ENCODE results near the gene TEX48. TPM values are rescaled to one million over a fixed set of nuclear protein-coding genes. Genes with fewer than 3 reads are reported as not detected.
A peak's percentile ranks its signal among the peaks of the same experiment; 100 is the strongest.

Gene TEX48
- total RNA-seq, 2 experiments from 2014 or later = not detected

- DNase-seq = peak; percentile 77
- Mint-ChIP-seq H3K4me3 (no peak overlapping the region), H3K27me3 (ENCODE audit: low read depth) (peaks cover 2% of the 10 kb centered on the region), H3K27ac (no peak overlapping the region), H3K9me3 (no peaks in the 10 kb centered on the region), H3K36me3 (ENCODE audit: low read depth) (no peaks in the 10 kb centered on the region), H3K4me1 (ENCODE audit: low read depth) (peaks cover 14% of the 10 kb centered on the region)
- intact Hi-C loops (cut with micrococcal nuclease) = loop anchor here (1.0 to 5.0 kb wide), 3 partner anchors 352 to 930 kb away; no protein-coding TSS in a partner anchor
- CTCF ChIA-PET = interaction anchor here (0.7 to 4.9 kb wide), 16 partner anchors 9 to 861 kb away, joined by 3 to 32 read pairs (median 4); partner anchors contain the start of gene TEX48
These were observed 19.7 kb downstream of the TEX48 start for GRCh38 chr9:114662081-114662989.

GRCh38 chr9:114657705-114658104, 24.3 kb downstream of the TEX48 start, which contains the start of gene TEX53:
Gene TEX53, minus strand, starts transcription at chr9:114657805. Its CDS starts 31 bp downstream, at chr9:114657774.
- Mint-ChIP-seq H3K9me3 (no peaks in the 10 kb centered on the region), H3K4me3 (no peak within 1 kb of the TSS), H3K27me3 (ENCODE audit: low read depth) (peaks cover 2% of the 10 kb centered on the region), H3K4me1 (ENCODE audit: low read depth) (peaks cover 16% of the 10 kb centered on the region), H3K36me3 (ENCODE audit: low read depth) (no peaks in the 10 kb centered on the region), H3K27ac (no peak within 1 kb of the TSS)
- CTCF ChIA-PET = interaction anchor here (1.2 to 2.1 kb wide), 3 partner anchors 51 to 252 kb away, joined by 3 to 8 read pairs (median 4); no protein-coding TSS in a partner anchor
- intact Hi-C loops (cut with micrococcal nuclease) = no loop called here
- DNase-seq = no peak

- H3K4me3 Mint-ChIP-seq = no peak overlapping the region
- no peaks in the 10 kb centered on the region for H3K27me3 Mint-ChIP-seq (ENCODE audit: low read depth)
- no peak overlapping the region for H3K27ac Mint-ChIP-seq
- H3K36me3 Mint-ChIP-seq (ENCODE audit: low read depth) = peaks cover 3% of the 10 kb centered on the region
- CTCF ChIA-PET = interaction anchor here (0.6 to 6.5 kb wide), 4 partner anchors 64 to 249 kb away, joined by 3 to 133 read pairs (median 44); no protein-coding TSS in a partner anchor
- intact Hi-C loops (cut with micrococcal nuclease) = no loop called here
- H3K9me3 Mint-ChIP-seq = no peaks in the 10 kb centered on the region
- no peak for DNase-seq
- H3K4me1 Mint-ChIP-seq (ENCODE audit: low read depth) = peaks cover 24% of the 10 kb centered on the region
These were observed 25.7 kb downstream of the TEX48 start for GRCh38 chr9:114656301-114656700.

GRCh38 chr9:114655689-114656088, 26.3 kb downstream of the TEX48 start:
- intact Hi-C loops (cut with micrococcal nuclease) = no loop called here
- H3K27me3 Mint-ChIP-seq (ENCODE audit: low read depth) = no peaks in the 10 kb centered on the region
- peaks cover 3% of the 10 kb centered on the region for H3K36me3 Mint-ChIP-seq (ENCODE audit: low read depth)
- H3K4me1 Mint-ChIP-seq (ENCODE audit: low read depth) = peaks cover 27% of the 10 kb centered on the region
- DNase-seq = no peak
- H3K4me3 Mint-ChIP-seq = no peak overlapping the region
- CTCF ChIA-PET = interaction anchor here (0.6 to 6.5 kb wide), 5 partner anchors 63 to 255 kb away, joined by 3 to 133 read pairs (median 4); no protein-coding TSS in a partner anchor
- no peak overlapping the region for H3K27ac Mint-ChIP-seq
- no peaks in the 10 kb centered on the region for H3K9me3 Mint-ChIP-seq

GRCh38 chr9:114653556-114654159, 28.3 kb downstream of the TEX48 start:
- peak; percentile 92 for DNase-seq
- H3K9me3 Mint-ChIP-seq = no peaks in the 10 kb centered on the region
- no peak overlapping the region for H3K27ac Mint-ChIP-seq
- peaks cover 31% of the 10 kb centered on the region for H3K4me1 Mint-ChIP-seq (ENCODE audit: low read depth)
- CTCF ChIA-PET = interaction anchor here (0.5 to 6.5 kb wide), 68 partner anchors 9 to 870 kb away, joined by 3 to 133 read pairs (median 4); partner anchors contain the start of genes ATP6V1G1 and TMEM268
- H3K36me3 Mint-ChIP-seq (ENCODE audit: low read depth) = peaks cover 14% of the 10 kb centered on the region
- no peaks in the 10 kb centered on the region for H3K27me3 Mint-ChIP-seq (ENCODE audit: low read depth)
- H3K4me3 Mint-ChIP-seq = no peak overlapping the region
- intact Hi-C loops (cut with micrococcal nuclease) = loop anchor here (1.0 kb wide), 9 partner anchors 41 to 314 kb away; partner anchors contain the start of genes ATP6V1G1 and WHRN

- Mint-ChIP-seq H3K4me3 (no peak overlapping the region), H3K36me3 (ENCODE audit: low read depth) (peaks cover 21% of the 10 kb centered on the region), H3K27ac (no peak overlapping the region), H3K4me1 (ENCODE audit: low read depth) (peaks cover 31% of the 10 kb centered on the region), H3K27me3 (ENCODE audit: low read depth) (no peaks in the 10 kb centered on the region), H3K9me3 (no peaks in the 10 kb centered on the region)
- peak; percentile 9 for DNase-seq
- CTCF ChIA-PET = interaction anchor here (0.6 to 6.5 kb wide), 65 partner anchors 8 to 871 kb away, joined by 3 to 133 read pairs (median 5); partner anchors contain the start of genes ATP6V1G1 and TMEM268
- intact Hi-C loops (cut with micrococcal nuclease) = loop anchor here (1.0 kb wide), 9 partner anchors 41 to 314 kb away; partner anchors contain the start of genes ATP6V1G1 and WHRN
These were observed 29.0 kb downstream of the TEX48 start for GRCh38 chr9:114652776-114653555.

- Mint-ChIP-seq H3K36me3 (ENCODE audit: low read depth) (peaks cover 57% of the 10 kb centered on the region), H3K4me1 (ENCODE audit: low read depth) (peaks cover 5% of the 10 kb centered on the region), H3K27ac (no peak overlapping the region)
These were observed 38.1 kb downstream of the TEX48 start for GRCh38 chr9:114643896-114644295.

GRCh38 chr9:114643001-114643400, 39.0 kb downstream of the TEX48 start:
- CTCF ChIA-PET = interaction anchor here (0.7 to 6.5 kb wide), 2 partner anchors 10 to 246 kb away, joined by 3 to 31 read pairs; no protein-coding TSS in a partner anchor
- no peak for DNase-seq
- intact Hi-C loops (cut with micrococcal nuclease) = no loop called here
- Mint-ChIP-seq H3K4me3 (no peak overlapping the region), H3K27ac (no peak overlapping the region), H3K9me3 (peaks cover 2% of the 10 kb centered on the region), H3K36me3 (ENCODE audit: low read depth) (peaks cover 53% of the 10 kb centered on the region), H3K4me1 (ENCODE audit: low read depth) (peaks cover 5% of the 10 kb centered on the region), H3K27me3 (ENCODE audit: low read depth) (no peaks in the 10 kb centered on the region)

More at GRCh38 chr9:114643896-114644295, 38.1 kb downstream of the TEX48 start:
- DNase-seq = no peak
- H3K4me3 Mint-ChIP-seq = no peak overlapping the region
- intact Hi-C loops (cut with micrococcal nuclease) = no loop called here
- peaks cover 2% of the 10 kb centered on the region for H3K9me3 Mint-ChIP-seq
- CTCF ChIA-PET = interaction anchor here (0.6 to 6.5 kb wide), 7 partner anchors 9 to 247 kb away, joined by 3 to 31 read pairs (median 3); no protein-coding TSS in a partner anchor
- H3K27me3 Mint-ChIP-seq (ENCODE audit: low read depth) = no peaks in the 10 kb centered on the region

- H3K9me3 Mint-ChIP-seq = no peaks in the 10 kb centered on the region
- CTCF ChIA-PET = interaction anchor here (6.5 kb wide), 1 partner anchor 11 kb away, joined by 31 read pairs; no protein-coding TSS in a partner anchor
- peaks cover 50% of the 10 kb centered on the region for H3K36me3 Mint-ChIP-seq (ENCODE audit: low read depth)
- no peak for DNase-seq
- intact Hi-C loops (cut with micrococcal nuclease) = no loop called here
- H3K27ac Mint-ChIP-seq = peak overlapping the region; percentile 1
- H3K4me3 Mint-ChIP-seq = no peak overlapping the region
- H3K4me1 Mint-ChIP-seq (ENCODE audit: low read depth) = peaks cover 5% of the 10 kb centered on the region
- H3K27me3 Mint-ChIP-seq (ENCODE audit: low read depth) = no peaks in the 10 kb centered on the region
These were observed 40.0 kb downstream of the TEX48 start for GRCh38 chr9:114641967-114642366.

- intact Hi-C loops (cut with micrococcal nuclease) = no loop called here
- no peaks in the 10 kb centered on the region for H3K27me3 Mint-ChIP-seq (ENCODE audit: low read depth)
- H3K4me1 Mint-ChIP-seq (ENCODE audit: low read depth) = peaks cover 5% of the 10 kb centered on the region
- H3K4me3 Mint-ChIP-seq = no peak overlapping the region
- no peak for DNase-seq
- H3K27ac Mint-ChIP-seq = no peak overlapping the region
- peaks cover 41% of the 10 kb centered on the region for H3K36me3 Mint-ChIP-seq (ENCODE audit: low read depth)
- CTCF ChIA-PET = interaction anchor here (0.7 to 6.5 kb wide), 4 partner anchors 14 to 221 kb away, joined by 3 to 31 read pairs (median 3); no protein-coding TSS in a partner anchor
- no peaks in the 10 kb centered on the region for H3K9me3 Mint-ChIP-seq
These were observed 43.6 kb downstream of the TEX48 start for GRCh38 chr9:114638404-114638803.

- no peak overlapping the region for H3K4me3 Mint-ChIP-seq
- no peaks in the 10 kb centered on the region for H3K9me3 Mint-ChIP-seq
- no peak for DNase-seq
- H3K4me1 Mint-ChIP-seq (ENCODE audit: low read depth) = no peaks in the 10 kb centered on the region
- CTCF ChIA-PET = interaction anchor here (1.0 to 1.4 kb wide), 2 partner anchors 19 to 147 kb away, joined by 3 read pairs; no protein-coding TSS in a partner anchor
- no peaks in the 10 kb centered on the region for H3K27me3 Mint-ChIP-seq (ENCODE audit: low read depth)
- intact Hi-C loops (cut with micrococcal nuclease) = no loop called here
- H3K27ac Mint-ChIP-seq = no peak overlapping the region
- H3K36me3 Mint-ChIP-seq (ENCODE audit: low read depth) = peaks cover 32% of the 10 kb centered on the region
These were observed 47.6 kb downstream of the TEX48 start for GRCh38 chr9:114634387-114634786.
